ENCODE measurements around the gene HSPA2. TPM values are rescaled to one million over a fixed set of nuclear protein-coding genes. Genes with fewer than 3 reads are reported as not detected.

The HSPA2 gene
- total and polyA plus RNA-seq, 4 donors: 33.7 to 50.0 (median 39.9) TPM

Small RNA genes within 50 kb of the gene (small RNA-seq; reads per million reads assigned to genes)
- gene AL049869.4 (ENCODE audit: low replicate concordance): not detected

Other genes with a start within 250 kb of the HSPA2 start
- gene ESR2, start 246.4 kb upstream of the HSPA2 start, total RNA-seq: under 1 TPM; 0.69 to 0.77 TPM
- gene ESR2, start 246.4 kb upstream of the HSPA2 start, polyA plus RNA-seq (ENCODE audit: insufficient read length in 2 of 2): under 1 TPM; 0.52 to 0.80 TPM
- gene MTHFD1, start 152.4 kb upstream of the HSPA2 start, total RNA-seq: 10 to 100 TPM; 30.4 to 34.8 TPM
- gene MTHFD1, start 152.4 kb upstream of the HSPA2 start, polyA plus RNA-seq (ENCODE audit: insufficient read length in 2 of 2): 10 to 100 TPM; 71.5 to 83.3 TPM
- gene AKAP5, start 75.2 kb upstream of the HSPA2 start, total RNA-seq: 10 to 100 TPM in 1 of 2 donors, 1 to 10 TPM in 1; 3.0 to 10.7 TPM
- gene AKAP5, start 75.2 kb upstream of the HSPA2 start, polyA plus RNA-seq (ENCODE audit: insufficient read length in 2 of 2): 1 to 10 TPM; 6.8 to 7.9 TPM
- 10 to 100 TPM; 15.5 to 18.2 TPM for gene ZBTB25, start 36.9 kb upstream of the HSPA2 start, total RNA-seq
- gene ZBTB25, start 36.9 kb upstream of the HSPA2 start, polyA plus RNA-seq (ENCODE audit: insufficient read length in 2 of 2): 10 to 100 TPM; 13.3 to 17.1 TPM
- gene ZBTB1, start 36.0 kb upstream of the HSPA2 start, total RNA-seq: 10 to 100 TPM; 59.3 to 75.1 TPM
- gene ZBTB1, start 36.0 kb upstream of the HSPA2 start, polyA plus RNA-seq (ENCODE audit: insufficient read length in 2 of 2): 10 to 100 TPM; 35.7 to 39.0 TPM
- gene PPP1R36, start 9.2 kb downstream of the HSPA2 start, total RNA-seq: 1 to 10 TPM; 1.4 TPM
- 1 to 10 TPM in 1 of 2 donors, under 1 TPM in 1; 0.49 to 1.6 TPM for gene PPP1R36, start 9.2 kb downstream of the HSPA2 start, polyA plus RNA-seq (ENCODE audit: insufficient read length in 2 of 2)
- gene PLEKHG3, start 163.7 kb downstream of the HSPA2 start, total RNA-seq: 10 to 100 TPM; 32.1 to 45.6 TPM
- gene PLEKHG3, start 163.7 kb downstream of the HSPA2 start, polyA plus RNA-seq (ENCODE audit: insufficient read length in 2 of 2): 10 to 100 TPM; 38.7 to 53.9 TPM

Data from spinal cord (tissue), 4 donors.